Effector CD8-positive, alpha-beta T cell (primary cell): Measurements from ENCODE around the gene TRAF3IP1.
A peak's percentile ranks its signal among the peaks of the same experiment; 100 is the strongest.

Experiments
- DNase-seq: peaks from one replicate; lab custom pipeline; 2025; lab: John Stamatoyannopoulos, UW

TRAF3IP1 gene

GRCh38 chr2:238408615-238409340 is 88.5 kb downstream of the TRAF3IP1 start:
- DNase-seq = no peak

DNA sequence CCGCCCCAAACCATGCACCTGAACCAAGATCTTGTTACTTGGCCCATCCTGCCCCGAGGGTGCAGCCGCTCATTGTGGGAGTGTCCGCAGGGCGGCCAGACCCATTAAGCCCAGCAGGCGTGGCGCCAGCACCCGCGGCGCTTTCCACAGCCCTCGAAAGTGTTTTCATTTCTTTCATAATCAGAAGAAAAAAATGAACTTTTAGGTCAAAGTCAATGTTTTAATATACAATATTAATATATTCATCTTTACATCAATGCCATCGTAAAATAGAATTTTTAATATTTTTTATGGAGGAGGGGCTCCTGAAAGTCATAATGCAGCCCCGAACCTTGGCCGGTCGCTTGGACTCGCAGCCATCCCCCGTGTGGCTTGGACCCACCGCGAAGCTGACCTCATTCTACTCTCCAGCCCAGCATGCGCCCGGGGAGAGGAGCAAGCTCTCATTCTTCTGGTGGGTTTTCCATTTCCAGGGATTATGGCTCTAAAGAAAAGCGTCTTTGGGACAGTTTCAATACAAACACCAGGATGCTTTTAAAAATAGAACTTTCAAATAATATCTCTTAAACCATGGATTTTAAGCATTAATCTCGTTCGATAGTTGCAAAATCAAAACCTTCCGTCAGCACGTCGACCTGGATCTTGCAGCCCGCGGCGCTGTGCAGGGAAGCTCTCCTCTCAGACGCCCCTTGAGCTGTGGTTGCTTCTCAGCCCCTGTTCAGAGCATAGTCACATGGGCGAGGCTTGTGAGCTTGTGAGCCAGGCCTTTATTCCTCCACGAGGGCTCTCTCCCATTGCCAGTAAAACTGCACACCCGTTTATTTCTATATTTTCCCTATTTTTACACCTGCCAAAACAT is 89.3 kb downstream of the TRAF3IP1 start:
- DNase-seq = no peak

DNA sequence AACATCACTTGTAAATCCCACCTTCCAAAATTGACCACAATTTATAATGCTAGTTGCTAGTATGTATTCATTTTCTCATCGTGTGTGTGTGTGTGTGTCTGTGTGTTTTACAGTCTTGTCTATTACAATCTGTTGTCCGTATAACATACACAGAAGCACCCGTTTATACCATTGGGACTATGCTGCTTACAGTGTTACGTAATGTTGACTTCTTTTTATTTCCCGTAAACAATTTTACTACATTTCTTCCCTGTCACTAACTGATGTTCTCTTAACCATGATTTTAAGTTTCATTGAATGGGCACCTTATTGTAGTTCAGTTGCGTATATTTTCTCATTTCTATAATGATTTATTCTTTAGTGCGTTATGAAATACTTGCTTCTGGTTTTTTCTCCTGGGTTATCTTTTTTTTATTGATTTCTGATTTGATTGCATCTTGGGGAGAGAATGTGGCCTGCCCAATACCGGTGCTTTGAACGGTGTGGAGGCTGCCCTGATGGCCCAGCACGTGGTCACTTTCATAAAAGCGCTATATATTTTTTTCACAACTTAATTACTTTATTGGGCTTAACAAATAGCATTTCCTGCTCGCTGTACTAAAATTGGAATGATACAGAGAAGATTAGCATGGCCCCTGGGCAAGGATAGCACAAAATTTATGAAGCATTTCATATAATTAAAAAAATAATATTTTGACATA is 91.9 kb downstream of the TRAF3IP1 start:
- no peak for DNase-seq

DNA sequence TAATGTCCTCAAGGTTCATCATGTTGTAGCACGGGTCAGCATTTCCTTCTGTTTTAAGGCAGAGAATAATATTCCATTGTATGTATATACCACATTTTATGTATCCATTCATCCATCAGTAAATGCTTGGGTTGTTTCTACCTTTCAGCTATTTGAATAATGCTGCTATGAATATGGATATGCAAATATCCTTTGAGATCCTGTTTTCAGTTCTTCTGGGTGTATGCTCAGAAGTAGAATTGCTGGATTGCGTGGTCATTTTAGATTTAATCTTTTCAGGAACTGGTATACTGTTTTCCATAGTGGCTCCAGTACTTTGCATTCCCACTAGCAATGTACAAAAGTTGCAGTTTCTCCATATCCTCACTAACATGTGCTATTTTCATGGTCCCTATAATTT is 93.0 kb downstream of the TRAF3IP1 start:
- DNase-seq = no peak

DNA sequence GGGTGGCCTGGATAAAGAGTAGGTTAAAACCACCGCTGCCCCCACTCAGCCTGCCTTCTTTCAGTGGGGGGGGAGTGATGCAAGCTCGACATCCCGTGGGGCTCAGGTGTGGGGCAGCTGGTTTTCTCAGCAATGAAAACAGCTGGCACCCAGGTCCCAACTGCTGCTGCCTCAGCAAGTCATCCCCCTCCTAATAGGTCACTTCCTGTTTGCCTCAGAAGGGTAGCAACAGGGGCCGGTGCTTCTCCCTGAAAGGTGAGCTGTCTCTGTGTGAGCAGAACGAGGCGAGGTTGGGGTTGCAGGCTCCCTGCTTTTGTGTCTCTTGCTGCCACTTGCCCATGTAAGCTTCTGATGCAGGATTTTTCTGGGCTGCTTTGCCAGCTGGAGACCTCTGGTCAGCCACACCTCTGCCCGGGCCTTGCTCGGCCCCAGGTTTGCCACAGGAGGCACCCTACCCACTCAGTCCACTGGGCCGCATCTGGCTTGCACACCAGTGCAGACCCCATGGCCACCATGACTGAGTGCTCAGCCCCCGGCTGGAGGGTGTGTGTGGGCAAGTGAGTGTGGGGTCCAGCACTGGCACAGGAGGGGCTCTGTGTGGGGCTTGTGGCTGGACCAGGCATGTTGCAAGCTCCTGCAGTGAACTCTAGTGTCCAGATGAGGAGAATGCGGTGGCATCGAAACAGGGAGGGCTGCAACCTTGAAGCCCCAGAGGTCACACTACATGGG is 94.9 kb downstream of the TRAF3IP1 start:
- DNase-seq = no peak

DNA sequence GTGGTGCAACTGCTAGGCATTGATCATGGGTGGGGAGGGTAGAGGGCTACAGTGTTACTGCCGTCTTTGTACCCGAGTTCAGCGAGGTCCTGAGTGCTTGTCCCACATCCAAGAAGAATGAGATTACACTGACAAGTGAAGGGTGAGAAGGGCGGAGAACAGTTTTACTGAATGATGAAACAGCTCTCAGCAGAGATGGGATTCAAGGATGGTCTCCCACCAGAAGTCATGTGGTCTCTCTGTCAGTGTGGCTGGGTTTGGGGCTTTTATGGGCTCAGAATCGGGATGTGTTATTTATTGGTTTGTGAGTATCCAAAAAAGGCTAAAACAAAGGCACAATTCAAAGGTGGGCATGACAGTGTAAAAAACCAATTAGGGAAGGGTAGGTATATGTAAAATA is 95.6 kb downstream of the TRAF3IP1 start:
- DNase-seq = no peak

DNA sequence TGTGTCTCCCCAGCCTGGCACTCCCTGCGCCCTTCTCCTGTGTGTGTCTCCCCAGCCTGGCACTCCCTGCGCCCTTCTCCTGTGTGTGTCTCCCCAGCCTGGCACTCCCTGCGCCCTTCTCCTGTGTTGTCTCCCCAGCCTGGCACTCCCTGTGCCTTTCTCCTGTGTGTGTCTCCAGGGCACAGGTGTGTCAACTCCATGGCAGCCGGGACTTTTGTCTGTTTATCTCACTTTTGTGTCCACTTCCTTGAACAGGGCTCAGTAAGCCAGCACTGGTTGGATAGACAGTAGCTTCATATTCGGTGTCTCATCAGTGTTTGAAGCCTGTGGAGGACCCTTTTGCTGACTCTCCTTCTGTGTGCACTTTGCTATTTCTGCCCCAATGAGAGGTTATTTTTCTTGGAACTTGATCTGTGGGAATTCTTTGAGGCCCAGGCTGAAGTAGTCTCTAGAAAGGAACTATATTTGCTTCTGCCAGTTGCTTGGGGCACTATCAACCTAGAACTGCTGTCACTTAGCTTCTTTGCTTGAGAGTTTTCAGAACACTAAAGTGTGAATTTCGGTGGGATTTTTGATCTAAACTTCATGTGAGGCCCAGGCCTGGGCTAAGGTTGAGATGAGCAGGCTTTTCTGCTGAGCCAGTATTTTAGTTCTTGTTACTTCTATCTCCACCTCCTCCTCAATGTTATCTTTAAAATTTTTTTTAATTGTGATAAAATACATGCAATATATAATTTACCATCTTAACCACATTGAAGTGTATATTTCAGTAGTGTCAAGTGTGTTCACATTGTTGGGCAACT is 98.1 kb downstream of the TRAF3IP1 start:
- DNase-seq = no peak

- DNase-seq = no peak
These were observed 98.8 kb downstream of the TRAF3IP1 start for GRCh38 chr2:238418999-238419546.

DNA sequence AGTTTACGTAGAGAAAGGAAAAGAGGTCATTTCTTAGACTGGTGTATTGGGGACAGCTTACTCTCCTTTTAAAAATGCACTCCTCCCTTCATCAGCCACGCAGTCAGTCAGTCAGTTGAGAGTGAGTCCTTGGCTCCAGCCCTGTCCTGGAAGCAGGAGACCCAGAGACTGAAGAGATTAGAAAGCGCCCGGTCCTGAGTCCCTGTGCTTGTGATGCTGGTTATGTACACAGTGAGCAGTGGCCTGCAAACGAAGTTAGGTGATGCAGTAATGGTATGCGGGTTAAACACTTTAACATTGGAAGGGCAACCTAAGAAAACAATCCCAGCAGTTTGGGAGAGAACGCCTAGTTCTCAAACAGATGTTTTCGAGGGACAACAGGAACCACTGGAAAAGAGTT is 100.1 kb downstream of the TRAF3IP1 start:
- DNase-seq = no peak

- no peak for DNase-seq
These were observed 100.8 kb downstream of the TRAF3IP1 start for GRCh38 chr2:238420878-238421694.

DNA sequence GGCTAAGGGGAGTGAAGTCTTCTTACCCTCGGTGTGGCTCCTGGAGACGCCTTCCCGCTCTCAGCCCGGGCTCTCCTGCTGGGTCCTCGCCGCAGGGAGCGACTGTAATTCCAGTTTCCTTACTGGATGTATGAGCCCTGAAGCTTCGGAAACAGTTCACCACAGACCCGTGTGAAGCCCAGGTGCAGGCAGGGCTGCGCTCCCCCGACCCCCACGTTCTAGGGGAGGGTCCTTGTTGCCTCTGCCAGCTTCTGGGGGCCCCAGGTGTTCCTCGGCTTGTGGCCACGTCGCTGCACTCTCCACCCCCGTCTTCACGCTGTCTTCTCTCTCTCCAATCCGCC is 101.3 kb downstream of the TRAF3IP1 start:
- no peak for DNase-seq

GRCh38 chr2:238422285-238422684 is 102.0 kb downstream of the TRAF3IP1 start:
- no peak for DNase-seq

GRCh38 chr2:238422940-238423339 is 102.6 kb downstream of the TRAF3IP1 start:
- no peak for DNase-seq

DNA sequence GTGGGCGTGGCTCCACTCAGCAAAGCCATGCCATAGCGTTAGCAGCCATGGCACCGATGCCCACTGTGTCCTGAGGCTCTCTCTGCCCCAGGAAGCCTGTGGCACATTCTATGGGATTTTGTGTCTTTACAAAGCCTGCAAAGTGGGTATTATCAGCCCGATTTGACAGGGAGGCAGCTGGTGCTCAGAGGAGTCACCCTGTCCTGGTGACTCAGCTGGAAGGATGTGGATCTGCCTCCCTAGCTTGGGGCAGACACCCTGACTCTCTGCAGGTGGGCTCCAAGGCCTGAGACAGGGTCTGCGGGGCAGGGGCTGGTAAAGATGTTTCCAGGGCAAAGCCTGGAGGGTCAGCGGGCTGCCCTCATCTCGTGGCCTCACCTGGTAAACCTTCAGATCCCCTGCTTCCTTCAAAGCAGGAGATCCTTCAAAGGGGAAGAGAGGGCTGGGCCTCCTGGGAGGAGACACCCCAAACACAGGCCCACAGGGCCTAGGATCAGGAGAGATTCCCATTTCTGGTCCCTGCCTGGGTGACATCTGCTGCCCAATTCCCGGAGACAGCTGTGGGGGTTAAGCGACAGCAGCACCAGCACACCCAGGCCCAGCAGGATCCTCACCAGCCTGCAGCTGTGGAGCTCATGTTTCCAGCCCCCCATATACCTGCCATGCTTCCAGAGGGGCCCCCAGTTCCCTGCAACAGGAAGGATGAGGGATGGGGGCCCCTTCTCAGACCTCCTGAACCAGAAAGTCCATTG is 103.4 kb downstream of the TRAF3IP1 start:
- DNase-seq = no peak

- DNase-seq = no peak
These were observed 104.0 kb downstream of the TRAF3IP1 start for GRCh38 chr2:238424313-238424700.

DNA sequence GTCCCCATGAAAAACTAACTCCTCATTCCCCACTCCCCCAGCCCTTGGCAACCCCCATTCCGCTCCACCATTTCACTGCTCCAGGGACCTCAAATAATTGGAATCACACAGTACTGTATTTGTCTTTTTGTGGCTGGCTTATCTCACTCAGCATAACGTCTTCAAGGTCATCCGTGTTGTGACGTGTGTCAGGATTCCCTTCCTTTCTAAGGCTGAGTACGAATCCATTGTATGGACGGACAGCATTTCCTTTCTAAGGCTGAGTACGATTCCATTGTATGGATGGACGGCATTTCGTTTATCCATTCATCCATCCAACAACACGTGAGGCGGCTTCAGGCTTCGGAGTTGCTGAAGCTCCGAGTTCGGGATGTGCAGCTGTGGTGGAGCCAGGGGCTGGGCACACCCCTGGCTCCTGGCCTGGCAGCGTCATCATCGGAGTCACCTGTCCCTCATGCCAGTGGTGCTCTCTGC is 105.2 kb downstream of the TRAF3IP1 start:
- no peak for DNase-seq

DNA sequence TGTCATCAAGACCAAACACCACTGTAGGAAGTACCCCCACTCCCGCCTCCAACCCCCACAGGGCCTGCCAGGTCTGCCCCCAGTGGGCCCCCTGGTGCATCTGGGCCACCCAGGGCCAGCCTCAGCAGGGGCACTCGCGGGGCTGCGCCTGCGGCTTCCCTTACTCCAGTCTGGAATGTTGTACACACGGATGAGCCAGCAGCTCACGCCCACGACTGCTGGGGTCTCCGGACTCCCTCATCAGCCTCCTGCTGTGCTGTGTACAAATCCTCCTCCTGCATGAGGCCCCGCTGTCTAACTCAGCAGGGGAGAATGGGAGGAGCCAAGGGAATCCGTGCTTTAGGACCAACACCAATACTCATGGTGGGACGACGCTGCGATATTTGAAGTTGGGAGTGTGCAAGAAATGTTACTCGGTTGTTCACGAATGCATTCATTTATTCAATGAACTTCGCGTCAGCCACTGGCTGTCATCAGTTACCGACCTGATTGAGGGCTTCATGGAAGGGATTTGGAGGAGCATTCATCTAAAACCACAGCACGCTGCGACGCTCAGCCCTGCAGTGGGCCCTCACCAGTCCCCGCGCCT is 105.8 kb downstream of the TRAF3IP1 start:
- peak; percentile 28 for DNase-seq

DNA sequence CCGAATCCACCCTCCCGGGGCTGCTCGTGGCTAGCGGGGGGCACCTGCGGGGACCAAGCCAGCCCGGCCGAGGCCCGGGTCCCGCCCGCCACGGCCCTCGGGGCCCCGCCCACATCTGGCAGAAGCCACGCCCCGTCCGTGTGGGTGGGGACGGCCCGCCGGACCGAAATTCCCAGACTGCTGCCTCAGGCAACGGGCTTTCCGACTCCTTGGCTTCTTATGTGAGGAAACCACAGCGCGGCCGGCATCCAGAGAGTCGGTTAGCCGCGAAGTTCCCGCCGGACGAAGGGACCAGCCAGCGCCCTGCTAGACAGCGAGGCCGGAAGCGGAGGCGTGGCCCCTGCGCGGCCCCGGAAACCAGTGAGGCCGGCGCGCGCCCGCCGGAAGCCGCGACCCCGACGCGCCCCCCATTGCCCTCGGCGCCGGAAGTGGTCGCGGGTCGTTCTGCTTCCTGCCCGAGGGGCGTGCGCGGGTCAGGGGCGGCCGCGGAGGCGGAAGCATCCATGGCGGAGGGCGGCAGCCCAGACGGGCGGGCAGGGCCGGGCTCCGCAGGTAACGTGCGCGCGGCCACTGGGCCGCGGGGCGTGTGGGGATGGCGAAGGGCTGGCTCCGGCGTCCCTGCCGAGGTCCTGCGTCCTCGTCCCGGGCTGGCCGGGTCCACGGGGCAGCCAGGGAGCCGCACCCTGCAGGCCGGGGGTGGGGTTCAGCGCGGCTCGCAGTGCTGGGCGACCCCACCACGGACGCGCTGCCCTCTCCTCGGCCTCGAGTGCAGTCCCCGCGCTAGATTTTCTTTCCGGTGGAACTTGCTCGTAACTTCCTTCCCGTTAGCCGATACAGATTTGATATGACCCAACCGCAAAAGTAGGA is 106.5 kb downstream of the TRAF3IP1 start, which contains the start of gene ASB1:
ASB1 (plus strand) TSS at position 360 of the 867 bp plus-strand sequence; CDS start at position 504, 144 bp downstream.
- DNase-seq = peak; percentile 80
